Fibroblast of skin of abdomen (primary cell): ENCODE data around the gene PPP2R5E. TPM values are rescaled to one million over a fixed set of nuclear protein-coding genes. Genes with fewer than 3 reads are reported as not detected.
"Not testable (repeated sequence)": the region's sequence is repeated elsewhere in the genome, so short reads cannot be mapped to it uniquely, and the experiment has no call there.

Experiments used
- DNase-seq: peaks from one replicate; pipeline ENCODE4 v3.0.0-alpha.2; 2013
- polyA plus RNA-seq, 2 experiments: library from polyadenylated mRNA; unstranded; fragments of 120-200 nt; gene quantifications; one replicate each; pipeline ENCODE4 v1.2.1, GENCODE V29; 2013; ENCODE audit not compliant: insufficient read length in 2 of 2

Gene PPP2R5E
- polyA plus RNA-seq (2013, experiment 1 of 2; ENCODE audit: insufficient read length) = 34.7 TPM
- polyA plus RNA-seq (2013, experiment 2 of 2; ENCODE audit: insufficient read length) = 34.7 TPM

DNA sequence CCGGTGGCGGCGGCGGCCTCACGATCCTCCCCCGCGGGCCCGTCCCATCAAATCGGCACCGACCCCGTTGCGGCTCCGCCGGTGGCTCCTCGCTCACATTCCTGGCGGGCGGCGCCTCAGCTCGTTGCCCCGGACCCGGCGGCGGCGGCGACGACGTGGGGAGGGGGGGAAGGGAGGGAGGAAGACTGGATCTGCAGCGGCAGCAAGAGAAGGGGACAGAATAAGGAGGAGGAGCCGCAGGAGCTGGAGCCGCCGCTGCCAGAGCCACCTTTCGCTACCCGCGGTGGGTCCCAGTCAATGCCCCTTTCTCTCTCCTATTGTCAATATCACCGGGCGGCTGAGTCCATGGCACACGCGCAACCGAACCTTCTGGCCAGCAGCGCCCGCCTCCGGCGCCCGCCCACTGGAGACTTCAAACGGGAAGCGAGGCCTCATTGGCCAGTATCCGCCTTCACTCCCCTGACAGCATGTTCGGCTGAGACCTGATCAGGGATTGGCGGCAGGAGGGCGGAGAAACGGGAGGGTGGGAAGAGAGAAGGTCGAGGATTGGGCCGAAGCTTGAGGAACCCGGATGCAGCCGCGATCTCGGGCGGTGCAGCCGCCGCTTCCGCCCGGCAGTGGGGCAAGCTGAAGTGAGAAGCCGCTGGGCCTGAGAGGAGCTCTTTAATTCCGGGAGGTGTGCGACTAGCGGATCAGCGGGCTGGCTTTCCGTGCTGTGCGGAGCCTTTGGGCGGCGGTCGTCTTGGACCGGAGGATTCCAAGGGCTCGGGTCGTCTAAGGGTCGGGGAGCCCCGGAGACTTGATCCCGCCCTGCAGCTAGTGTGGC is at the start of gene PPP2R5E:
Gene PPP2R5E (minus strand): TSS at position 378 of the 826 bp plus-strand sequence. CDS start 3,692 bp downstream, outside the sequence.
- DNase-seq = peak; percentile 99

DNA sequence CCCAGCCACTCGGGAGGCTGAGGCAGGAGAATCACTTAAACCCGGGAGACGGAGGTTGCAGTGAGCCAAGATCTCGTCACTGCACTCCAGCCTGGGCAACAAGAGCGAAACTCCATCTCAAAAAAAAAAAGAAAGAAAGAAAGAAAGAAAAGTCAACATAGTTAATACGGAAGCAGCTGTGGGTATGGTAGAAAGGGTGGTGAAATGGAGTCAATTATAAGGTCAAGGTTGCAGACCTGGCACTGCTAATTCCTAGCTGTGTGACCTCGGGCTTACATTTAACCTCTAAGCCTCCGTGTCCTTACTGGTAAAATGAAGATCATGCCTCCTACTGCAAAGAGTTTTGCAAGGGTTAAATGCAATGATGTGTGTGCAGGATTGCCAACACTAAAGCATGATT is 39.9 kb upstream of the PPP2R5E start:
- not testable (repeated sequence) for DNase-seq

DNA sequence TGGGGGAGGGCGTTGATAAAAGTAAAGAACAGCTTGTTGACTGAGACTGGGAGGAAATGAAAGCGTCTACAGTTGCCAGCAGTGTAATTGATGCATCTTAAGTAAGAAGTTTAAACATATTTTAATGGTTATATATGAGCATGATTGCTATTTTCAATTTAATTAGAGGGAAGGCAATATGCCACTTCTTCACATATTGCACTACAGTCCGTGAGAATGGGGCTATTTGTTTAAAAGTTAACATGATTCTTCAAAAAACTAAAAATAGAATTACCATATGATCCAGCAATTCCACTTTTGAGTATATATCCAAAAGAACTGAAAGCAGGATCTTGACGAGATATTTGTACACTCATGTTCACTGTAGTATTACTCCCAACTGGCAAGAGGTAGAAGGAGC is 38.3 kb upstream of the PPP2R5E start:
- DNase-seq = no peak

DNA sequence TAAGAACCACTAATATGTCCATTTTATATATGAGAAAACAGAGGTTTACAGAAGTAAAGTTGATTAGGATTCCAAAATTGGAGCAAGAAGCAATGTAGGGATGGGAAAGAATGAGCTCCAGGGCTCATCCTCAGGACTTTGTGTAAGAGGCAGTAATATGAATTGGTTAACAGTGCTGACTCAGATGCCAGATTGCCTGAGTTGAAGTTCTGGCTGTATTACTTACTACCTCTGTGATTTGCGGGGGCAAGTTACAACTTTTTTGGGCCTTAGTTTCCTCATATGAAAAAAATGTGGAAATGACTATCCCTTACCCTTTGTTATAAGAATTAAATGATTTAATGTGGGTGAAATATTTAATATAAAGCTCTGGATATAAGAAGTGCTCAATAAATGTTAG is 35.1 kb upstream of the PPP2R5E start:
- DNase-seq = no peak

DNA sequence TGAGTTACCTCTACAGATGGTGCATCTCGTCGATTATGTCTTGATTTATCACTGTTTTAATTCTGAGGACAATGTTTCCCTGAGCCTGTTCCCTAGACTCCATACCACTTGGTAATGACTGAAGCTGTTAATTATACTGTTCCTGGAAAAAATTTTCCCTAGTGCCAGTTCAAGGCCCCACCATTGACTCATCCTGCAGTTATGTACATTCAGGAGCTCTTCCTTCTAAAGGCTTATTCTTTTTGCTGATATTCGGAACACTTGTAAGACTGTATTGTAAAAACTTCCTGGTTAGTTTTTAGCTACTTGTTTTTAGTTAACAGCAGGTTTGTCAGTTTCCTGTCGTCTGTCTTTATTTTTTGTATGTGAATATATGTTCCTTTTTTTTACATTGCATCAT is 30.4 kb upstream of the PPP2R5E start:
- DNase-seq = peak; percentile 37

DNA sequence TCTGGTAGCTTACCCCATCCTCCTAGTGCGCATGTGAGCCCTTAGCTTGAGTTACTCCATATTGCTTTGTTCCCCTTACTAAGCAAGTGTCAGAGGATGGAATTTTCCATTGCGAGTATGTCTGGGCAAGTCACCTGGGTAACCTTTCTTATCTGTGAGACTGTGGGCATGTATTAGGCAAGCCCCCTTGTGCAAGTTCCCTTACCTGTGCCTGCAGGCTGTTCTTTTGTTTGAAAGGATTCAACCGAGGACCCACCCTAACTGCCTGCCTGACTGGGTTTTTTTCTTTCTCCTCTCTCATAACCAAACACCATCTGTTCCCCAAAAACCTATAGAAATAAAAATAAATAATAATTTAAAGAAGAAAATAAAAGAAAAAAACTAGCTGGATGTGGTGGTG is 22.3 kb upstream of the PPP2R5E start:
- no peak for DNase-seq

DNA sequence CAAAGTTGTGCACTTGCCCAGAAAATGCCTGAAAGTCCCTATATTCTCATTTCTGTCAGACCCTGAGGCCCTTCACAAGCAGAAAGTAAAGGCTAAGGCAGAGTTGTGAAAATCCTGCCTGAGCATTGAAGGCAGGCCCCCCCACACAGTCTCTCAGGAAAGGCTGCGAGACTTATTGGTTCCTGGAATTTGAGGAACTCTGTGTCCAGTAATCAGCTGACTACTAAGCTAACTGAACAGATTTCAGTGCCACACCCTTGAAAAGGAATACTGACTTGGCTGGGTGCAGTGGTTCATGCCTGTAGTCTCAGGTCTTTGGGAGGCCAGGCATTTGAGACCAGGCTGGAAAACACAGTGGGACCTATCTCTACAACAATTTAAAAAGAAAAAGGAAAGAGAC is 21.1 kb upstream of the PPP2R5E start:
- no peak for DNase-seq

DNA sequence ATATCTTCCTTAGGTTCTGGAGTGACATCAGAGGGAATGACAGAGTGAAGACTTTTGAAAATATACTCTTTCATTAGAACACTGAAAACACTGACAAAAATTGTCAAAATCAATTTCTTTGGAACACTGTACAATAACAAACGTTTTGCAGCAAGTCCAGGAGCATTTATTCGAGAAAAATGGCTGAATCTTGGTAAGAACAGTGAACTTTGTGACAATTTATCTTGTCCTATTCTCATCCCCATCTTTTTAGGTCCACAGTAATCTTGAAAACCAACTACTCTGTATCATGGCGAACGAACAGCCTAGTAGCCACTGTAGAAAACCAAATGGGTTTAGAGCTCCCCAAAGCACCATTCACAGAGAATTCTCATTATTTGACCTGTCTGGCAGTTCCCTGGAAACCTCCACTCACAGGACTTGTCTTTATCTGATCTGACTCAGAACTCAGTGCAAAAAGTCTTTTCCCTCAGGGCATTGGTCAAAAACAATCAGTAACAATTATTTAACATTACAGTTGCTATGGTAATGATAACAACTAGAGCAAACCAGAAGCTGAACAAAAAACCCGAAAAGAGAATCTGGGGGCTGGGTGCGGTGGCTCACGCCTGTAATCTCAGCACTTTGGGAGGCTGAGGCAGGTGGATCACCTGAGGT is 20.3 kb upstream of the PPP2R5E start:
- DNase-seq = no peak

DNA sequence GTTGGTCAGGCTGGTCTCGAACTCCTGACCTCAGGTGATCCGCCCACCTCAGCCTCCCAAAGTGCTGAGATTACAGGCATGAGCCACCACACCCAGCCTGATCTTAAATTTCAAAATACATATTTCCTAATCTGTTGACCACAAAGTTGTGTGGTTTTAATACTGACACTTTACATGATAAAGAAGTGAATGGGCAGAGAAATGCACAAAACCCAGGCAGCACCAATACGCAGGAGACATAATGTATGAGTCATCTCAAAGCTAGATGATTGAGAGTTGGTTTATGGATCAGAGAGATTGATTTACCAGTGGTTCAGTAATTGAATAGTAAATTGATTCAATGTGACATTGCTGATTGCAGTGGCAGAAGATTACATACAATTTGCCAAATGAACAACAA is 19.2 kb upstream of the PPP2R5E start:
- no peak for DNase-seq

DNA sequence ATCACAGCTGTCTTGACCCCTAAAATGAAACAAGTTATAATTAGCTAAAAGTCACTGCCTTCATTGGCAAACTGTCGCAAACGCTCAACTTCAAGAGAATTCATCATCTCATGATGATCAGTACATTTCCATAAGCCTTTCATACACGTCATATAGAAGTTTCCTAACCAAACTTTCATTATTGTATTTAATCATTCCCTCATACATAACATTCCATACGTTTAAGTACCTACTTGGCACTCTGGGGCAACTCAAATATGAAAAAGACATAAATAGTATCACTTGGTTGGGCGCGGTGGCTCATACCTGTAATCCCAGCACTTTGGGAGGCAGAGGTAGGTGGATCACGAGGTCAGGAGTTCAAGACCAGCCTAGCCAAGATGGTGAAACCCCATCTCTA is 12.4 kb upstream of the PPP2R5E start:
- DNase-seq = no peak

DNA sequence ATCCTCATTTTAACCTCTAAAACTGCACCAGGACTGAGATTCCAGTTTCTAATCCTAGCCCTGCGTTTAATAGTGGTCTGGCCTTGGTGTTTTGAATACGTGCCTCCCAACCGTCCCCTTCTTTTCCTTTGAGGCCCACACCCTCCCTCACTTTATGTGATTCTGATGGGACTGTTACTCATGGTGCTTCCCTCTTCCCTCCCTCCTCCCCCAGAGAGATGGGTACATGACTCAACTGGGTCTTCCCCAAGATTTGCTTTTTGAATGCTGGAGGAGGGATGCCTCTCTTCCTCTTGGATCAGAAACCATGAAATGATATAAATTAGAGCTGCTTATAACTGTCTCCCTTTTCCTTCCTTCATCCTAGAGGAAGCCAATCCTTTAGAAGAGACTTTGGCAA is 8.2 kb upstream of the PPP2R5E start:
- DNase-seq = peak; percentile 33

DNA sequence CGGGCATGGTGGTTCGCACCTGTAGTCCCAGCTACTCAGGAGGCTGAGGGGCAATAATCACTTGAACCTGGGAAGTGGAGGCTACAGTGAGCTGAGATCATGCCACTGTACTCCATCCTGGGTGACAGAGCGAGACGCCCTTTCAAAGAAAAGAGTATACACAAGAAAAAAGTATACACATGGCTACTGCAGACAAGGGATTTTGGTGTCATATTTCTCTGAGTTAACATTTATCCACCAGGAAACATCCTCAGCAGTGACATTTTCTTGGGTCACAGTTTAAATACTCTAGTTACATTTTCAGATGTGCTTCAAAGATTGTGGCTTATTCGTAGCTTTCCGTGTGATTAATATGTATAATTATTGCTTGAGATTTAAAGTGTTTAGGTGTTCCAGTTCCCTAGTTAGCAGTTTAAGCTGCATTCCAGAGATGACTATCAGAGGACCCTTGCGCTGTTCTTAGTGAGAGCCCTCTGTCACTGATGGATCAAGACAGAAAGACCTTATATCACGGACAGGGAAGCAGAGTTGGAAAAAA is 4.7 kb upstream of the PPP2R5E start:
- DNase-seq = no peak

DNA sequence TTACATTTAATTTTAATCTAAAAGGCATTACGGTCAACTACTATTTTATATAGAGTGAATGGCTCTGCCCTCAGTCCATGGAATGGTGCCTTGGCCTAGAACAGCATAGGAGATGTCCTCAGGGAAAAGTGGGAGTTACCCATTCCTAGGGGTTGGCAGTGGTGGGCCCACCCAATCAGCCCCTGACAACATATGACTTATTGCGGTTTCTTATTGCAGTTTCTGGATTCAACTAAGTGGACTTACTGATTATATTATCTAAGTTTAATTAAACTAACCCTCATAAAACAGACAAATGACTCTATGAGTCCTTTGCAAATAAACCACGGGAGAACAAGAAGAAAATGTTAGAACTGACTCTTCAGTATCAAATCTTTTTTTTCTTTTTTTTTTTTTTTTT is 2.3 kb upstream of the PPP2R5E start:
- no peak for DNase-seq

DNA sequence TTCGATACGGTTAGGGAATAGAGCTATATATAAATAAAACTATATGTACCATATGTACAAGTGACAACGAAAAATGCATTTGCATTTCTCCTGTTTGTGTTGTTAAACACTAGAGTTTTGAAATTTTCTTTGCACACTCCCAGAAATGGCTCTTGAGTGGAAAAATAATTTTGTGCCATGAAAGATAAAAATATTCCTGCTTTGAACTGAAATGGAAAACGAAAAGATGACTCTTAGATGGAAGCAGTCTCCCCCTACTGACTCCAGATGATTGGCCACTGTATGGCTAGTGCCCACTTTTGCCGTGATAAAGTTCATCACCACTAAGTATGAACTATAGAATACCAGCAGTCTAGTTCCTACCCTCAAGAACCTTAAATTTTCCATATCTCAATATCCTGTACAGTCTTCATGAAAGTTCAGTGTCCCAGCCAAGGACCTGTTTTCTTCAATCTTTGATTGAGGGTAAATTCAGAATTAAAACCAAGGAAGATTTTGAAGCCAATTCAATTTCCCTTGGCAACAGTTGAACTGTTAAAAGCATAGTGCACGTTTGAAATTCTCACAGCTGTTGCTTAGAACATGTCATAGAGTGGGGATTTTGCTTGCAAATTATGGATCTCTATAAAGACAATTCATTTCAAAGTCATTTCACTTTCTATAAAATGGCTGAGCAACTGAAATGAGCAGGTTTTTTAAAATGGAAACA is 1.6 kb upstream of the PPP2R5E start:
- DNase-seq = no peak

DNA sequence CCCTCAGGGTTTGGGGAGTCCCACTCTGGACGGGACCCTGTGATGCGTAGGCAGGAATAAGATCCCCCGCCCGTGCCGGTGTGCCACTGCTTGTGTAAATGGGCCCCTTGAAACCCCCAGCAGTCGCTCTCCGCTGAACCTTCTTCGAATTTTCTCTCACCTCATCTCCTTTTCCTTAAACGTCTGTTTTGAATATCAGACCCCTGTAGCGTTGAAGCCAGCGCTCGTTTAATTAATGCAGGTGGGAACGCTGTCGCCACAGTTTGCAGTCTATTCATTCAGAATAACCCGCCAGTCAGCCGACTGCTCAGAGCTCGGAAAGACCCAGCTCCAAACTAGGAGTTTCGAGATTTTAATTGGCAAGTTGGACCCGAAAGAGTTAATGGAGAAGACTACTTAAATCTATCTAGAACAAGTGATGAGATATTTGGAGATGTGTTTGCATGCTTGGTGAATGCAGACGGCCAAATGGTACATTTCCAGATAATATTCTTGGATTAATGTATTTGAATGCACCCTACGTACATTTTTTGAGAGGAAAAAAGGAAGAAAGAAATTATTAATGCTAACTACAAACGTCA is 739 bp upstream of the PPP2R5E start:
- DNase-seq = no peak

DNA sequence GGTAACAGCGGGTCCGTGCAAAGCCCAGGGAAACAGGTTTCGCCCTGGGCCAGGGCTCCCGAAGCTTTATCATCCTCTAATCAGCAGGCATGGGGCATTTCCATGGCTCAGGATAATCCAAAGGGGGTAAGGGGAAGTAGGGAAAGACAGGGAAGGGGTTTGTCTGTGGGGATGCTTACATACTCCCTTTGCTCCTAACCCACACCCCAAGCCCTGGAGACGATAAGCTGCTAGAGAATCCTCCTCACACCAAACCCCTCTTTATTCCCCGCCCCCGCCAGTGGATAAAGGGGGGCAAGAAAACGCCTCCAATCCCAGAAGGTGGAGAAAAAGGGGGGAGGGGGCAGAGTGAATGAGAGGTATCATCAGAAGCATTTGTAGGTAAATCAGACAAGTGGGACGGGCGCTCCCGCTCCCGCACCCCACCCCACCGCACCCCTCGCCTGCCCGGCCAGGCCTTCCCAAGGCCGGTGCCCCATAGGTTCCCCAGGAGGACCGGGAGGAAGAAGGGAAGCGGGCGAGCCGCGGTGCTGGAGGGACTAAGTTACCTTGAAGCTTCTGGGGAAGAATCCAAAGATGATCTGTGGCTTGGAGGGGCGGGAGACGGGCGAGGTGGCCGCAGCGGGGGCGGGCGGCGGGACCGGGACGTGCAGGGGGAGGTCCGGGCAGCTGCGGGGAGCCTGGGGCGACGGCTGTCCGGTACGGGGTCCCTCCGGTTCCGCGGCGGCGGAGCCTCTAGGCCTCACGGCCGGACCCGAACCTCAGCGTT is 762 bp downstream of the PPP2R5E start:
- no peak for DNase-seq

DNA sequence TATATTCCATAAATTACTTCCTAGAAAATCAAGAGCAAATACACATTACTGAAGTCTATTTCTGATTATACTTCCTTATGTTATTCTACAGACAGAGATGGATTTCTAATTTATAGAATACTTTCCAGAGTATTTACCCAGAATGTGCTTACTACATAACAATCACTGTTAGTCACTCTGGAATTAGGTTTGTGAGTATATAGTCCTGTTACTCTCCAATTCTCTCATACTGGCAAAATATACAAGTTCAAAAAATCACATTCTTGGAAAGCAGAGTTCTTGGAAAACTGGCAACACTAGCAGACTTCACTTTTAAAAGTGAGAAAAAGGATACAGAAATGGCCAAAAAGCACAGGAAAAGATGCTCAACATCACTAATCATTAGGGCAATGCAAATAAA is 7.3 kb downstream of the PPP2R5E start:
- DNase-seq = no peak

DNA sequence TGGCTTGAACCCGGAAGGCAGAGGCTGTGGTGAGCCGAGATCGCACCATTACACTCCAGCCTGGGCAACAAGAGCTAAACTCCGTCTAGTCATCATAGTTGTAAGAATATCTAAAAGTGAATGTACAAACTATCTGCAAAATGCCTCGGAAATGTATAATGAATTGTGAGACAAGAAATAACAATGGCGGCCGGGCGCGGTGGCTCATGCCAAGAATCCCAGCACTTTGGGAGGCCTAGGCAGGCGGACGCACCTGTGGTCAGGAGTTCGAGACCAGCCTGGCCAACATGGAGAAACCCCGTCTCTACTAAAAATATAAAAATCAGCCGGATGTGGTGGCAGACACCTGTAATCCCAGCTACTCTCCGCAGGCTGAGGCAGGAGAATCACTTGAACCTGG is 9.7 kb downstream of the PPP2R5E start:
- DNase-seq = no peak

DNA sequence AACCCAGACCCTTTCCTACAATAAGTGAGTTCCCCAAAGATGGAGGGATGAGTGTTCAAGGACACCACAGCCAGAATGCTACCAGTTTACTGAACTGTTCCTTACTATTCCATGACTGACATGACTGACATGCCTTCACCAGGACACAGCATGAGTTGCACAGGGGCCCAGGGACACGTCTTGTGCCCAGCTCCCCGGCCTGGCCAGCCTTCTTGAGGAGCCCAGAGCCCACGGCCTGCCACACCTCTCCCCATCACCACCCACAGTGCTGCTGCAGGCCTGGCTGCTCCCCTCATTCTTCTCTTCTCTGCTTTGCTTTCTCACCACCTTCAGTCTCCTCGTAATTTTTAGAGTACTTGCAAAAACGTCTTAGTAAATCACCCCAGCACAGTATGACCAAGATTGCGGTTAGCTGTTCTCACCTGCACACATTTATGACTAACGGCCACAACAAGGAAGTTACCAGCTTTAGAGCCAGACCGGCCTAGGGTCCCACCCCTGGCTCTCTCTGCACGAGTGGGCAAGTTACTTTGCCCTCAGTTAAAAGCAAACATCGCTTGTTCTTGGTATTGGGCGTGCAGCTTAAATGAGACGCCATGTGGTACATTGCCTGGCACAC is 18.5 kb downstream of the PPP2R5E start:
- no peak for DNase-seq

DNA sequence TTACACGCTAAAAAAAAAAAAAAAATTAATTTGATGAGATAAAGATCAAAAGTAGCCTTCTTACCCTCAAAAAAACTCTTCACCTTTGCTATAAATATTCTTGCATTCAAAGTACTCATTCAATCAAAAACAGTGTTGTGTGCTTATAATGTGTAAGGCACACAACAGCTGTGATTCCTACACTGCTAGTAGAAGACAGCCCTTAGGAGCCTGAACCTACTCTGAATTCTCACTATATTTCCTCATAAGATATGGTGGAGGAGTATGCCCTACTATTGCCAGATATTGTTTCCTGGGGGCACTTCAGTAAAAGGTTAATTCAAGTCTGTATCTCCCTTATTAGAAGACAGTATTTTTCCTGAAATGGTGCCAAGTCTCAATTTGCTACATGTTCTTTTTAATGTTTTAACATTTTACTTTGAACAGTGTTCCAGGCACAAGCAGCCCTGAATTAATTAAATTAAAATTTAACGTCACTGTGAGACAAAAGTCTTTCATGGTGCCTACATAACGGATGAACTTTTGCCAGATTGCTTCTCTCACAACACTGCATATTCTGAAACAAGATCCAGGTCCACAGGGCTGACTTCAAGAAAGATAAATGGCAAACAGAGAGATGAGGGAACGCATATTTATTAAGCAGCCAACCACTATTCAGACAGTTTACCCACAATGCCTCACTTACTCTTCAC is 19.3 kb downstream of the PPP2R5E start:
- DNase-seq = no peak

DNA sequence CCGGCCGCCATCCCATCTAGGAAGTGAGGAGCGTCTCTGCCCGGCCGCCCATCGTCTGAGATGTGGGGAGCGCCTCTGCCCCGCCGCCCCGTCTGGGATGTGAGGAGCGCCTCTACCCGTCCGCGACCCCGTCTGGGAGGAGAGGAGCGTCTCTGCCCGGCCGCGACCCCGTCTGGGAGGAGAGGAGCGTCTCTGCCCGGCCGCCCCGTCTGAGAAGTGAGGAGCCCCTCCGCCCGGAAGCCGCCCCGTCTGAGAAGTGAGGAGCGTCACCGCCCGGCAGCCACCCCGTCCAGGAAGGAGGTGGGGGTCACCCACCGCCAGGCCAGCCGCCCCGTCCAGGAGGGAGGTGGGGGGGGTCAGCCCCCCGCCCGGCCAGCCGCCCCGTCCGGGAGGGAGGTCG is 20.7 kb downstream of the PPP2R5E start:
- DNase-seq = not testable (repeated sequence)
